NCI-H2107 (cell line): ENCODE measurements around the gene POMGNT2.

ENCODE experiments used
- DNase-seq: peaks from one replicate; lab custom pipeline; 2025; lab: John Stamatoyannopoulos, UW

Gene POMGNT2

DNA sequence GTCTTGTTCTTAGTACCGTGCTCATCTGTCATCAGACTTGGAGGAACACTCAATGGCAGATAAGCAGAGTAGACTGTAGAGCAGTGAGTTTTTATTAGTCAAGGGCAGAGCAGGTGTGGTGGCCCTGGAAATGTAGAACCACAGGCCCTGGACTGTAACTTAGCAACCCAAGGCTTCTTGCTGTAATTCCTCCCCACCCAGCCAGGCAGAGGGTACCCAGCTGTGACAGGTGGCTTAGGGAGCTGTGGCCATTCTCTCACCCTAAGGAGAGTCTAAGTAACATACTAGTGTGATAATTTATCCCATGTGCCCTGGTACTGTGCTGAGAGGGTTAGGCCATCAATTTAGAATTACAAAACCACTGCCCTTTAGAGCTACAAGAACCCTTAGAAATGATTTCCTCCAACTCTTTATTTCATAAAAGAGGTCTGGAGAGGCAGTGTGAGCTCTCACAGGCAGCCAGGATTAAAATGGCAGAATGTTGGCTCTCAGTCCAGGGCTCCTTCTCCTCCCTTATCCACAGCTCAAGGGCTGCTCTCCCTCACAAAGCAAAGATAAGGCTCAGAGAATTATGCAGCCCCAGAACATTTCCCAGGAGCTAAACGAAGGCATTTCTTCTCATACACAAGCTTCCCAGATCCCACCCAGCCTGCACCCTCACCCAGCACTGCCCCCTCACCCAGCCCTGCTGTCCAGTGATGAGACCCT lies 3.0 kb downstream of the POMGNT2 start:
- no peak for DNase-seq

DNA sequence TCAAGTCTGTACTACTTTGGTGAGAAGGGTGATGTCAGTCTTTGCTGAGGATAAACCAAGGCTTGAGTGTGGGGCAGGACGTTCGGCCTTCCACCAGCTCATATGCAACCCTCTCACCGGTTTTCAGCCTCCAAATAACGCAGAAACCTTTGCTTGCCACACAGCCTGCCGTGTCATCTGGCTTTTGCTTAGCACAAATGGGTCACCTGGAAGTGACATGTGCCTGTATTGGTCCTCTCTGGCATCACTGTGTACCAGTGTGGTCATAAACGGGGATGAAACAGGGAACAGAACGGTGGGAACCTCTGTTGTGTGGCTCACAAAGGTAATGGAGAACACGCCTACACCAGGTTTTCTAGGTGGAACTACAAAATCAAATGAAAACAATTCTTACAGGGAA lies 7.1 kb downstream of the POMGNT2 start:
- DNase-seq = no peak

DNA sequence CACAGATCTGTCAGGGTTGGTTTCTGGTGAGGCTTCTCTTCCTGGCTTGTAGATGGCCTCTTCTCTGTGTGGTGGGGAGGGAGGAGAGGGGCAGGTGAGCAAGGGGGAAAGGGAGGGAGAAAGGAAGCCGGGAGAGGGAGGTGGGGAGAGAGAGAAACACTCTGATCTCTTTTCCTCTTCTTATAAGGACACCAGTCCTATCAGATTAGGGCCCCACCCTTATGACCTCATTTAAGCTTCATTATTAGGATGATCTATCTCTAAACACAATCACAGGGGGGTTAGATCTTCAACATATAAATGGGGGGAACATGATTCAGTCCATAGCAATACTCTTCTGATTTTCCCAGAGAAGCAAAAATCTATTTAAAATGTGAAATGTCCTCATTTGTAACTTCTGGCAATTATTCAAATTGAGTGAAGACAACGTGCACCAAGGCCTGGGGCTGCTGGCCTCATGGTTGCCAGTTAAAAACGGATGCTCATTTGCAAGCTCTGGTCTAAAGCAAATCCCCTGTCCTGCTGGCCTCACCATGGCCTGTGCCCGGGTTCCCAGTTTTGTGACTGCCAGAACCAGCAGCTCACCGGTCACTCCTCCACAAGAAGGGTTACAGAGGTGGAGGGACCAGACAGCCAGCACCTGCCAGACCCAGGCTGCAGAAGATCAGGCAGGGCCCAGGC lies 8.3 kb downstream of the POMGNT2 start:
- DNase-seq = no peak

- no peak for DNase-seq
Measured at GRCh38 chr3:43096761-43097160, 9.1 kb downstream of the POMGNT2 start.

DNA sequence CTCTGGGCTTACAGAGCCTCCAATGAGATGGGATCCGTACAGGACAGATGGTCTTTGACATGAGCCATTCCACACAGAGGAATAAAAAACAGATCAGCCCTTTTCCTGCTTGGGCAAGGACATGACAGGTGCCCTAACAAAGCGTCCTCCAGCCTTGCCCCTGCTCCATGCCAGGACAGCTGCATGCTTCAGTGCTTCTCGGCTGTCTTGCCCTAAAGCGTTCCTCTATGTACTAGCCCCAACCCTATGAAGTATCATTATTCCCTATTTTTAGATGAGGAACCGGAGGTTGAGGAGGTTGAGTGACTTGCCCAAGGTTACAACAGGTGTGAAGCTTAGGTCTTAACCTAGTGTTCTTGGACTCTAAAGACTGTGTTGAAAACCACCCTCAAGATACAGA lies 10.5 kb downstream of the POMGNT2 start:
- no peak for DNase-seq

DNA sequence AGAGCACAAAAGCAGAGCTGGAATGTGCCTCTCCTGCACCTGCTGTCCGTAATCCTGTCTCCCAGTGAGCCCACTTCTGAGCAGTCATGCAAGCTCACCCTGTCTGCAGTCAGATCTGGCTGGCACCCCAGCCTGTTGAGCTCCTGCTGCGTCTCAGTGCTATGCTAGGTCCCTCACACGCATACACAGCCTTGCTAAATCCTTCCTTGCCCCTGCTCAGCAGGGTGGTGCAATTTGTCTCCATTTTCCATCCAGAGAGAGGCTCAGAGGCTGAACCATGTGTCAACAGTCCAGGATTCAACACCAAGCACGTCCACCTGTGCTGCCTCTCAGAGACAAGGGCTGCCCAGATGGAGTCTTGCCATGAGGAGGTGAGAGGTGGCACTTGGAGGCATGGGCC lies 11.0 kb downstream of the POMGNT2 start:
- no peak for DNase-seq

- DNase-seq = no peak
Measured at GRCh38 chr3:43094381-43094780, 11.5 kb downstream of the POMGNT2 start.

DNA sequence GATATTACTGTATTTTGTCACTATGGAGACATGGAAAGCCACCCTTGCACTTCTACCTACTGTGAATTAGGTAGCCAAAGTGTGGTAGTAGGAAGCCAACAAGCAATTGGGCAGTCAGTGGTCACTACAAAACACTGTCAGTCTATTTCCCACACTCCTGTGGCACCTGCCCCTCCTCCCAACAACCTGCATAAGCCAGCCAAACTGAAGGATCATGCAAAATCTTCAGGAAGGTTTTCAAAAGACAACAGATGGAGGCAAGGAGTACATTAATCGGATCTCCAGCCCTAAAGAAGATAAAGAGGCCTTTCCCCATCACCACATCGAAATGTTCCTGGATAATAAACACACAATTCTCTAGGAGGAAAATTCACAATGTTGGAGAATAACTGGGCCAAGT lies 11.9 kb downstream of the POMGNT2 start:
- DNase-seq = no peak

GRCh38 chr3:43093006-43093405 lies 12.9 kb downstream of the POMGNT2 start:
- no peak for DNase-seq

- no peak for DNase-seq
Measured at GRCh38 chr3:43091481-43091880, 14.4 kb downstream of the POMGNT2 start.

DNA sequence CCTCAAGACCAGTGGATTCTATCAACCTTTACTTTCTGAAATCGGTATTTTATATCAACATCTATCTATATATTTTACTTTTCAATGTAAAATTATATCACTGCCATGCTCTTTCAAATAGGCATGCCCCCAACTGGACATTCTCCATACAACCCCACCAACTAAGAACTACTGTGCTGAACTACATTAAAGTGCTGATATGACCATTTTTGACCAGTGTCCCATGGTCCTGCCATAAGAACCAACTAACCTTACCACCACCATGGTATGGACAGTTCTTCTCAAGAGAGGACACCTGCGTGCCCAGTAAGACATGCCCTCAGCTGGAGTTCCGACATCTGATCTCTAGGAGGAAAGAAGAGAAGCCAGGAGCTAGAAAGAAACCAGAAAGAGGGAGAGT lies 15.6 kb downstream of the POMGNT2 start:
- DNase-seq = no peak

DNA sequence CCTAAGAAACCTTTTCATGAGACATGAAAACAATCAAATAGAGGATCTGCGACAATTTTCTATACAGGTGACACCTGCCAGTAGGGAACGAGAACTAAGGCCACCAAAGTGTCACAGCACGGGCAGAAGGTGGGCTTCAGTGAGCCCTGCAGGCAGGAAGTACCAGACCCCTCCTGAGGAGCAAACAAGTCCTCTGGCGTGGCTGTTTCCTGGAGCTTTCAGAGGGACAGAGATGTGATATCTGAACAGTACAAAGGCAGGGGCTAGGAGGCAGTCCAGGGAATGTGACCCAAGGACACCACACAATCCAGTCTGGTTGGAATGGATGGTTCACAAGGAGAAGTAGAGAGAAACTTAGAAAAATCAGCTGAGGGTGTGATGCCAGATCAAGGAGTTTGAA lies 16.8 kb downstream of the POMGNT2 start:
- DNase-seq = no peak

DNA sequence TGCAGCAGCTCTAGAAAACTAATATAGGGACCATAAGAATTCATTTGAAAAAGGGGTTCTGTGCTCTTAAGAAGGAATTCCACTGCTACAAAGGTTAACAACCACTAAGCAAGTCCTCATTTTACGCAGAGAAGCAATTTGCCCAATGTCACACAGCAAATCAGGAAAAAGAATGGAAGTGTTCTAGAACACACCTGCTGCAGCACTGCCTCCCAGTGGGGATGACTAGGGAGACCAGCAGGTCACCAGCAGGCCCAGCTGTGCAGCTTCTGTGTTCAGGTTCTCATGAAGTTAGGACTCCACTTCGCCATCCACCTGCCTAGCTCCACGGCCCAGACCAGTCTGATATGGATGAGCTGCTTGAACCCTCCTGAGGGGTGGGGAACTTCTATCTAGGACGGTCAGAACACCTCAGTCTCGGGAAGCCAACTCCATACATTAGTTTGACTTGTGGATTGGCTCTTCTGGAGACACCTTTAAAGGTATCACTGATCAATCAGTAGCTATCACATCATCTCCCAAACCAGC lies 18.6 kb downstream of the POMGNT2 start:
- no peak for DNase-seq

- no peak for DNase-seq
Measured at GRCh38 chr3:43086460-43087165, 19.3 kb downstream of the POMGNT2 start.

GRCh38 chr3:43082457-43082856 lies 23.4 kb downstream of the POMGNT2 start:
- DNase-seq = no peak

DNA sequence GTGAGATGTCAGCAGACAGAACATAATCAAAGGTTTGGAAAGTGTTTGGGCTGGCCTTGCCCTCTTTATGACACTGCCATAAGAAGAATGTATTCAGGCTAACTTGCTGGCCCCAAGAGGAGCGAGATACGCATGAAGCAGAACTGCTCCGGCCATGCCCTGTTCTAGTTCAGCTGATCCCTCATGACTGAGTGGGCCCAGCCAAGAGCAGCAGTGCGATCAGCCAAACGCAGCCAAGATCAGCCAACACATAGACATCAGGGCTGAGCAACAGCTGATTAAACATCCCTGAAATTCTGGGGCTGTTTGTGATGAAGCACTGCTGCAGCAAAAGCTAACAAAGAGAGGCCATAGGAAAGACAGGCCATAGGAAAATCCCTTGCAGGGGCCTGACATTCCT lies 24.1 kb downstream of the POMGNT2 start:
- DNase-seq = no peak

- no peak for DNase-seq
Measured at GRCh38 chr3:43080726-43081568, 24.9 kb downstream of the POMGNT2 start.

DNA sequence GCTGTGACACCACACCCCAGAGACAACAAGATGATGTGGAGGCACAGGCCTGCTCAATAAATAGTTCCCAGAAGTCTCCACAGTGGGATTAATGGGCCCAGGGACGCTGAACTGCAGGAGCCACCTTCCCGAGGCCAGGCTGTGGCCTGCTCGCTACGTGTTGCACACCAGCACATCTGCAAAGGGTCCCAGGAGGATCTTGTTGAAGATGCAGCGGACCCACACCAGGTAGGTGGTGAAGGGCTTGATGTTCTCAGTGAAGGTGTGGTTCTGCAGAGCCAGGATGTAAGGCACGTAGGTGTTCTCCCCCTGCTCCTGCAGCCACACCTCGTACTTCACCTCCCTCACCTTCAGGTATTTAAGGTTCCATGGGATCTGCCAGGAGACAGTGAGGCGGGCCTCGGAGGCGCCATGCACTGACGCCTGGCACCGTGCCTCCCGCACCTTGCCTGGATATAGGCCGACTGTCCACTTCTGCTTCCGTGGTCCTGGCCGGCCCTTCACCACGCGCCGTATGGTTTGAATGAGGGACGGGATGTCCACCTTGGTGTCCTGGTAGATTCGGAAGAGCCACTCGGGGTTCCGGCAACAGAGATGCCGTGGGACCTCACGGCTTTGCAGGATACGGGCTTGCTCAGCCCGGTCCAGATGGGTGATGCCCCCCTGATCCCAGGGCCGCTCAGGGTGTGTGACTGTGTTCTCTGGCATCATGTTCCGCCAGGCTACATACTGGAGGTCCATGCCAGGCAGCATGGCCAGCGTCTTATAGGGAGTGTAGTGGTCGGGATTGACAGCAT lies 26.1 kb downstream of the POMGNT2 start:
- DNase-seq = no peak

DNA sequence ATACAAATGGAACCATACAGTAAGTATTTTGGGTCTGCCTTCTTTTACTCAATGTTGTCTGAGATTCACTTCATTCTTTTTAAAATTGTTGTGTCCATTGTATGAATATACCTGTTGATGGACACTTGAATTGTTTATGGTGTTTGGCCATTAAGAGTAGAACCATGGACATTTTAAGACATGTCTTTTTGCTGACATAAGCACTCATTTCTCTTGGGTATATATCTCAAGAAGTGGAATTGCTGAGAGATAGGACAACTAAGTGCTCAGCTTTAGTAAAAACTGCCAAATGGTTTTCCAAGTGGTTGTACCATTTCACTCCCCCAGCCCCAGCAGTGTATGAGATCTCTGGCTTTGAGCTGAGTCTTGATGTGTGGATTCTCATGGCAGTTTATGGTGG lies 28.2 kb downstream of the POMGNT2 start:
- no peak for DNase-seq

- DNase-seq = no peak
Measured at GRCh38 chr3:43077261-43077660, 28.6 kb downstream of the POMGNT2 start.

- no peak for DNase-seq
Measured at GRCh38 chr3:43076857-43077256, 29.0 kb downstream of the POMGNT2 start.
